Measurements from ENCODE around the gene SHC2.

SHC2 gene

DNA sequence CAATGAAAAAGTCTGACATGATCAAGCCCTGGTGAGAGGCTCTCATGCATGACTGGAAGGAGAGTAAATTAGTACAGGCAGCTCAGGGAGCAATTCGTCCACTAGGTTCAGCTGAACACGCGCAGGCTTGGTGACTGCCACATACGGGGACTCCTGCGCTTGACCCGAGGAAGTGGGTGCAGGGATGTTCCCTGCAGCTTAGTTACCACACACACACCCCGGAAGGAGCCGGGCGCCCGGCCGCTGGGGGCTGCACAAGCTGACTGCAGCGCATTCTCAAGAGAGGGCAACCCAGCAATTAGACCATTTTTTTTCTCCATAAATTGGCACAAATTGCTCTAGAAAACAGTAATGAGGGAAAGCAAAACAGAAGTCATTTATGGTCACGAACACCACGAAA lies 93.3 kb downstream of the SHC2 start:
- H3K36me3 ChIP-seq (ENCODE audit: insufficient read depth, low read length), result no peaks in the 10 kb centered on the region
- H2AFZ ChIP-seq (ENCODE audit: low read length), result no peak overlapping the region
- H3K4me2 ChIP-seq (ENCODE audit: low read depth, low read length, poor library complexity, severe bottlenecking), result no peak overlapping the region
- no peaks in the 10 kb centered on the region for H3K9me2 ChIP-seq (replicated peaks; ENCODE audit: low read depth, low read length)
- peaks cover 2% of the 10 kb centered on the region; the same call in 1 of the 2 replicates for H3K9me3 ChIP-seq (ENCODE audit: insufficient read depth, low read depth, low read length)
- no peaks in the 10 kb centered on the region for H3K27me3 ChIP-seq (ENCODE audit: insufficient read depth, low read length, poor library complexity, severe bottlenecking)
- no peak overlapping the region for H3K4me3 ChIP-seq (ENCODE audit: low read length, poor library complexity, severe bottlenecking)
- no peaks in the 10 kb centered on the region for H3K79me2 ChIP-seq (ENCODE audit: insufficient read depth, low read length)
- H3K9ac ChIP-seq (ENCODE audit: low read depth, low read length, poor library complexity, severe bottlenecking), result no peak overlapping the region
- peaks cover 3% of the 10 kb centered on the region for H3K4me1 ChIP-seq (ENCODE audit: insufficient read depth, low read length, poor library complexity, severe bottlenecking)
- H3F3A ChIP-seq (ENCODE audit: low read depth), result no peaks in the 10 kb centered on the region
- TF ChIP-seq EZH2phosphoT487 (IDR thresholded peaks at IDR 0.05; ENCODE audit: borderline replicate concordance), result no peak
- TF ChIP-seq, protein P1, sequence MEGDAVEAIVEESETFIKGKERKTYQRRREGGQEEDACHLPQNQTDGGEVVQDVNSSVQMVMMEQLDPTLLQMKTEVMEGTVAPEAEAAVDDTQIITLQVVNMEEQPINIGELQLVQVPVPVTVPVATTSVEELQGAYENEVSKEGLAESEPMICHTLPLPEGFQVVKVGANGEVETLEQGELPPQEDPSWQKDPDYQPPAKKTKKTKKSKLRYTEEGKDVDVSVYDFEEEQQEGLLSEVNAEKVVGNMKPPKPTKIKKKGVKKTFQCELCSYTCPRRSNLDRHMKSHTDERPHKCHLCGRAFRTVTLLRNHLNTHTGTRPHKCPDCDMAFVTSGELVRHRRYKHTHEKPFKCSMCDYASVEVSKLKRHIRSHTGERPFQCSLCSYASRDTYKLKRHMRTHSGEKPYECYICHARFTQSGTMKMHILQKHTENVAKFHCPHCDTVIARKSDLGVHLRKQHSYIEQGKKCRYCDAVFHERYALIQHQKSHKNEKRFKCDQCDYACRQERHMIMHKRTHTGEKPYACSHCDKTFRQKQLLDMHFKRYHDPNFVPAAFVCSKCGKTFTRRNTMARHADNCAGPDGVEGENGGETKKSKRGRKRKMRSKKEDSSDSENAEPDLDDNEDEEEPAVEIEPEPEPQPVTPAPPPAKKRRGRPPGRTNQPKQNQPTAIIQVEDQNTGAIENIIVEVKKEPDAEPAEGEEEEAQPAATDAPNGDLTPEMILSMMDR (conservative IDR thresholded peaks at IDR 0.05; ENCODE audit: low read length), result no peak
- H4K20me1 ChIP-seq (ENCODE audit: insufficient read depth, low read length, poor library complexity, severe bottlenecking), result no peaks in the 10 kb centered on the region

DNA sequence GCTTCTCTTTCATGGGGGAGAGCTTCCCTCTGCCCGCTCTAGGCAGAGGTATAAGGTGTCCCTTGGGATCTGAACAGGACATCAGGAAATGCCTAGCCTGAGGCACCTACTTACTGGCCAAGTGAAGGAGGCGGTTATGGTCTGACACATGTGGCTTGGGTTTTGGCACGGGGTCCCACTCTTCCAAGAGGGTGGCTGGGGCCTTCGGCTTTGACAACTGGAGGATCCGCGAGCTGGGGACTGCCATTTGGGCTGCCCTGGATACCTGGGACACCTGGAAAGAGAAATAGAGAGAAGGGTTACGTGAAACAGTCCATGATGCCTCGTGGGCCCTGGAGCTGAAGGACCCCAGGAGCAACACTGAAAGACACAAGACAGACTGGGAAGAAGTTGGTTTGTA lies 93.9 kb downstream of the SHC2 start:
- no peaks in the 10 kb centered on the region for H3F3A ChIP-seq (ENCODE audit: low read depth)
- H3K27me3 ChIP-seq (ENCODE audit: insufficient read depth, low read length, poor library complexity, severe bottlenecking), result no peaks in the 10 kb centered on the region
- H3K36me3 ChIP-seq (ENCODE audit: insufficient read depth, low read length), result no peaks in the 10 kb centered on the region
- H3K4me2 ChIP-seq (ENCODE audit: low read depth, low read length, poor library complexity, severe bottlenecking), result no peak overlapping the region
- no peaks in the 10 kb centered on the region for H3K9me2 ChIP-seq (replicated peaks; ENCODE audit: low read depth, low read length)
- peaks cover 6% of the 10 kb centered on the region; the same call in 1 of the 2 replicates for H3K9me3 ChIP-seq (ENCODE audit: insufficient read depth, low read depth, low read length)
- no peaks in the 10 kb centered on the region for H3K79me2 ChIP-seq (ENCODE audit: insufficient read depth, low read length)
- H3K4me1 ChIP-seq (ENCODE audit: insufficient read depth, low read length, poor library complexity, severe bottlenecking), result peaks cover 3% of the 10 kb centered on the region
- H3K4me3 ChIP-seq (ENCODE audit: low read length, poor library complexity, severe bottlenecking), result no peak overlapping the region
- TF ChIP-seq, protein P1 (conservative IDR thresholded peaks at IDR 0.05; ENCODE audit: low read length), result no peak
- TF ChIP-seq EZH2phosphoT487 (IDR thresholded peaks at IDR 0.05; ENCODE audit: borderline replicate concordance), result no peak
- H3K9ac ChIP-seq (ENCODE audit: low read depth, low read length, poor library complexity, severe bottlenecking), result no peak overlapping the region
- no peaks in the 10 kb centered on the region for H4K20me1 ChIP-seq (ENCODE audit: insufficient read depth, low read length, poor library complexity, severe bottlenecking)
- H2AFZ ChIP-seq (ENCODE audit: low read length), result no peak overlapping the region

Measured in Loucy (cell line).